Renal cortical epithelial cell (primary cell): ENCODE data around the gene LRMDA. TPM values are rescaled to one million over a fixed set of nuclear protein-coding genes. Genes with fewer than 3 reads are reported as not detected.

Experiments used
- DNase-seq: peaks from one replicate; pipeline ENCODE4 v3.0.0-alpha.2; 2011; ENCODE audit warnings: low read depth
- total RNA-seq: library from RNA; depleted of rRNA; stranded (reverse); fragments of >200 nt; gene quantifications from 2 replicates; pipeline ENCODE4 v1.2.3, GENCODE V29; 2014

The LRMDA gene
- total RNA-seq, 1 donor from 2014 or later = 11.7 TPM

DNA sequence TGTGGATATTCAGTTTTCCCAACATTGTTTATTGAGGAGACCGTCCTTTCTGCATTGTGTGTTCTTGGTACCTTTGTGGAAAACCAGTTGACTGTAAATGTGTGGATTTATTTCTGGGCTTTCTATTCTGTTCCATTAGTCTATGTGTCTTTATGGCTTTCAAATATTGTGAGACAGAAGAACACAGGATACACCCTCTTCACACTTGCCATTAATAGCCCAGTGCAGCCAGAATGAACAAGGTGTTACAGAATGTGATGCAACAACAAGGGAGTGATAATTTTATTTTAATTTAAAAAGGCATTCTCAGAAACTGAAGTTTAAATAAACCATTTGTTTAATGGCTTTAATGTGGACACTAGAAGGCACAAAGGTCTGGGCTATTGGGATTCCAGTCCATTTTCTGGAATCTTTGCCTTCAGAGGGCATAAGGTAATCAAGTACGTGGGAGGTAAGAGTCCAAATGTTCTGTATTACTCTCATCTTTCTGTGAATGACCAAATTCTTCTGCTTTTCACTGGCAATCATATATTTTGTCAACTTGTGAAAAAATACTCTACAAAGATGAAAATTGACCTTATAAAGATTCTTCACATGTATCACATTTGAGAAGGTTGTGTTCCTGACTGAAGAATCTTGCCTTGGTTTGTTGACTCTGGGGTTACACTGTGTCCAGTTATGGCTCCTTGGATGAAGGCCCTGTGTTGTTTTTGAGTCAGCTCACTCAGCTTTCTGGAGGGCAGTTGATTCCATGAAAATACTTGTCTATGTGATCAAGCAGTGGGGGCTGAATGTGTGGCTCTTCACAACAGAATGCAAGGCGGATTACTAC lies 962.7 kb downstream of the LRMDA start:
- DNase-seq = peak; percentile 6

DNA sequence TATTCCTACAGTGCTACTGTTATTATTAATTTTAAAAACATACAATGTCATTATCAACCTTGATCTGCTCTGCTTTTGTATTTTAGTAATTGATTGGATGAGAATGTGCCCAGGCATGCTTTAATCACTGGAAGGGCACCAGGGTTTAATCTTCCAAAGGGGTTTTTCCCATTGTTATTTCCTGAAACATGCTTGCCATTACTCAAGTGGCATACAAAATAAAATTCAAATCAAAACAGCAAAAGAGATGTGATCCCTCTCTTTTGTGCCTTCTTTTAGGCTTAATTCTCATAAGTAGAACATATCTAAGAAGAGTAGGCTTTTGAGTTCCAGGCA lies 963.3 kb downstream of the LRMDA start:
- DNase-seq = no peak

DNA sequence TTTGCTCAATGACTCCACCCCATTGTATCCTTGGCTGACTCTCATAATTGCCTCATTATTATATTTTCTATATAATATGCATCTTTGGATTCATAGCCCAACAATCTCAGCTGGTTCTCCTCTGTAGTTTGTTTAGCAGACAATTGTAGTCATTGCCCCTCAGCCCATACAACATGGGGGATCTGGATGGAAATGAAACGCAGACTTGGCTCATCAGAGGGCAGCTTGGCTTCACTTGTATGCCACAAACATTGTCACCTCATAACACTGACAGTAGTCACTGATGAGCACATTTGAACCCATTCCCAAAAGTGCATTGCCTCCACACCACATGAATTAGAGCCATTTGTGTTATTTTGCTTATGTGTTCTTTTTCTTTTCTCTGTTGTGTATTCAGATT lies 963.8 kb downstream of the LRMDA start:
- DNase-seq = no peak

DNA sequence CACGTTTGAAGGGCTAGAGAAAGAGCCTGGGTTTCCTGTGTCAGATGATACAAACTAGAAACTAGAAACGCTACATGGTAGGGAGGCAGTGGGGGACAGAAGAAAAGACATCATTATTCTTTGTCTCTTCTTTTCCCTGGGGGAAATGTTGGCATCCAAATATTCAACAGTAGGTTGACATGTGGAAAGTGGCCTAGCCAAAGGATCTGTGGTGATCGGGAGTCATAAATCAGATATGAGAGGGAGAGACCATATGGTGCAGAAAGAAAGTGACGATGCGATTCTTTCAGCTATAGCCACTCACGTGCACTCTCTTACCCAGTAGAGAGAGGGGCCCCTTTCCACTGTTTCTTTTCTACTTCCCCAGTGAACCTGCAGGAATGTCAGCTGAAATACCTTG lies 964.7 kb downstream of the LRMDA start:
- no peak for DNase-seq

DNA sequence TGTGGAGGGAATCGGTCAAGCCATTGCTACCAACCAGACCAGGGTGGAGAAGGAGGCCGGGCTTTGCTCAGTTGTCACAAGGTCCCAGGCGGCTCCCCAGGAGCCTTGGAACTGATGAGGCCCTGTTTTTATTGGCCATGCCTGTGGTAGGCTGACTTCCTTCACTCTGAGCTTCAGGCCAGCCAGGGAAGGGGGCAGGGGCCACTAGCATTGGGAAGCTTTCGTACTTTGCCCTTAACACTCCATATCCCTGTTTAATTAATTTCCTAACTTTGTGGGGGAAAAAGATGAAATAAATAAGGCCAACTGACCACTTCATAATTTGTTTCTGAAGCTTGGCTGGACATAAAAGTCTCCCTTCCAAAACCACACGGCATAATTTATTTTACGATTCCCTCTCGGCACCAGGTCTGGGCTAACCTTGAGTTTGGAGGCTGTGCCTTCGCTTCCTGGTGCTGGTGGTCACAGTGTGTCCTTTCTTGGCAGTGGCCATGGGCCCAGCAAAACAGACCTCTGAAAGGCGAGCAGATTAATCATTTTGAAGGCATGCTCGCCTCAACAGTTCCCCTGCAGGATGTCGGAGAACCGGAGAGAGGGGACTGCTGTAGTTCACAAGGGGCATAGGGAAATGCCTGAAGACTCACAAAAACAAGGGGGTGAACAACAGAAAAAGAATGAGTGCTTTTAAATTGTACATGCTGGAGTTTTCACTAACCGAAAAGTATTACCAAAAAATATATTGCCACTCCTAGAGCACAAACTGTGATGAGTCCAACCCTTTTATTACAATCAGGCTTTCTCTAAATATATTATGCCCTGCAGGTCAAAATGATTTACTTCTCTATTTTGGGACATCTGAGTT lies 966.0 kb downstream of the LRMDA start:
- DNase-seq = no peak

DNA sequence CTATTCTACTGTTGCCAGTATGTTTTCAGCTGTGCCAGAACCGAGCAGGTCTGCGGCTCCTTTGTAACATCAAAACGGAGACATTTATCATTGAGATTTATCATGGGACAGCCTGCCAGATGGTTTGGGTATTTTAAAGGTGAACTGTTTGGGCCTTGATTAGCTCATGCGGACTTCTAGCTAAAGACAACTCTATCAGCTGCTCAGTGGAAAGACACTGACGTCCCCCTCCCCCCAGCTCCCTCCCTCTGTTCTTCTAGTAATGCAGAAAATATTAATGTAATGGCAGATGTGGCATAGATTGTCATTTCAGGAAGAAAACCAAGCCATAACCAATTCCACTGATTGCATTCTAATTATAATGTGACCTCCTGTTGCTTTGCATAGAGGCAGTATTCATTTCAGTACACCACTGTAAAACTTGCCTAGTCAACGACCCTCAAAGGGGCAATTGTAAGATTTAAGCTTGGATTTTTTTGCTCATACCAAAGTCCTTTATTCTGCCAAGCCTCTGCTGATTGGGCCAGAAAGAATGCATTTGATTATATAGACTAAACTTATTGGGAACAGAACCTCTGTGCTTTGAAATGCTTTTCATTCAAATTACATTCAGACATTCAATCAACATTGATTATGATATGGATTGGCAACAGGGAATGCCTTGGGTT lies 966.8 kb downstream of the LRMDA start:
- no peak for DNase-seq

DNA sequence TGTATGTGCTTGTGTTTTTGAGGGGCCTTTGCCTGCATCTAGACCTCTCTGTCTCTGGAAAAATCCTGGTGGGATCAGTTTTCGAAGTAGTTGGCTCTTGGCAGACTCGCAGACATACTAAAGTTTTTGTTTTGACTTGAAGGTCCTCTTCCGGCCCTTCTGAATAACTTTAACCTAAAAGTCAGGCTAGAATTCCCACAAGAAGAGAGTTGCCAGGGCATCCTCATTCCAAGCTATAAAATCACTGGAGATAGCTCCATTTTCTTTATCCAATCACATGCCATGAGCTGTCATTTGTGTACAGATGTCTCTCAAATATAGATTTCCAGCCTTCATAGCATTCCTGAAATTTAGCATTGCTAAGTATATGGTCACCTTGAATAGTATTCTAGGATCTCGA lies 967.8 kb downstream of the LRMDA start:
- DNase-seq = no peak

DNA sequence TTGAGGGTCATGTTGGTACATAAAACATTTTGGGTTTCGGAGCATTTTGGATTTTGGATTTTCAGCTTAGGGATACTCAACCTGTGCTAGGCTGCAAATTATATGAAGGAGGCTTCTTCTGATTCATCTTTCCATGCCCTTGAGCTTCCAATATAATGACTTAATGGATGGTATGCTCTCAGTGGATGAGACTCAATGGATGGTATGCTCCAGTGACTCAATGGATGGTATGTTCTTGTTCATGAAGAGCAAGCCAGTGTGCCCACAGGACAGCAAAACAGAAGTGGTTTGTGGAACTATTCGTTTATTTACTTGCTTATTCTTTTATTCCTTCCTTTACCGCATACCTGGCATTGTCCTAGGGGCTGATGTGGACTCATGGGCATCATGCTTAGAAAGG lies 969.6 kb downstream of the LRMDA start:
- no peak for DNase-seq

DNA sequence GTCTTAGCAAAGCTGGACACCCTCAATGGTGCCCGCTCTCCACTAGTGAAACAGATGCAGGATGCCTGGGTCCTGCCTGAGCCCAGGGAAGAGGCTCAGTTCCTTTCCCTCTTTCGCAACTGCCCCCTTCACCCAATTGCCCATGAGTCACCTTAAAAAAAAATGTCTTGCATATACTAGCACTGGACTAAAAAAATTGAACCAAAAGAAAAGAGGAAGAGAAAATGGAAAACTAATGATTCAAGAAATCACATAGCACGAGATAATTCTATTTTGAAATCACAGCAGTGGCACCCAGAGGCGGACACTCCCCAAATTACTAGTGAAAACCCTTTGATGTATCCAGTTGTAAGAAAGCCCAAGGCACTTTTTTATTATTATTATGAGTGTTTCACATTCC lies 972.5 kb downstream of the LRMDA start:
- peak; percentile 10 for DNase-seq

DNA sequence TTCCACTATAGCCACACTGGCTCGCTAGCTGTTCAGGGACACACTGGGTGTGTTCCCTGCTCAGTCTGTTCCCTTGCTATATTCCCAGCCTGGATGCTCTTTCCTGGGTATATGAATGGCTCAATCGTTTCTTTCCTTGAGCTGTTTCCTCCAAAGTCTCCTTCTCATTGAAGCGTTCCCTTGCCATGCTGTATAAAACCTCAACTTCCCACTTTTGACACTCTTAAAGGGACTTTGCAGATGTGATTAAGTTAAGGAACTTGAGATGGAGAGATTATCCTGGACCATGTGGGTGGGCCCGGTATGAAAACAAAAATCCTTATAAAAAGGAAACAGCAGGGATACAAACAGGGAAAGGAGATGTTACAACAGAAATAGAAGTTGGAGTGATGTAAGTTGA lies 973.1 kb downstream of the LRMDA start:
- DNase-seq = no peak

DNA sequence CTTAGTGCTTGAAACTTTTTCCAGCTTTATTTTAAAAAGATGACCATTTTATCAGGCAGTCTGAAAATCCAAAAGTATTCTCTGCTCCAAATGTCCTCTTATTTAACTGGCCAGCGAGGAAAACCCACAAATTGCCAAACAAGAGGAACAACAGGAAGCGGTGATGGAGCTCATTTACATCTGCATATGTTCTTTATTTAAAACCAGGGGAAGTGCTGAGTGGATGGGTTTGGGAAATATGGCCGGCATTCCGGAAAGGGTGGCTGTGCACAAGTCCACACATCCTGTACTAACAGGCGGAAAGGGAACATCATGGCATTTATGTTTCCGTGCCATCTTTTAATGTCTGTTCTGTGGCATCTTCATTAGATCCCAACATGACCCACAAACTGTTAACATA lies 974.5 kb downstream of the LRMDA start:
- DNase-seq = no peak

DNA sequence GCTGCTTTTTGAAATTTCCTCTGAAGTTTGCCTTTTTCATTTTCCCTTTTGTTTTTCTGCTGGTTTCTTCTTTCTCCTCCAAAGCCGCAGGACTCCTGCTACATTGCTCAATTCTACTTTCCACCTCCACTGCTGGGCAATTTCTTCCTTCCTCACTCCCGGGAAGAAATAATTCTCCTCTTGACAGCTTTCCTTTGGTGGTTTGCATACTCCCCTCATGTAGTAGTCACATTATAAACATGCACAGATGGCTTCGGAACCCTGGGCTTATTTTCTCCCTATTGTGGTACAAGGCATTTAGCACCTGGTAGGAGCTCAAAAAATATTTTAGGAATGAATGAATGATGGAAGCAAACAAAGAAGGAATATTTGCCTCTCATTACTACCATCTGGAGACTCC lies 977.2 kb downstream of the LRMDA start:
- DNase-seq = no peak

DNA sequence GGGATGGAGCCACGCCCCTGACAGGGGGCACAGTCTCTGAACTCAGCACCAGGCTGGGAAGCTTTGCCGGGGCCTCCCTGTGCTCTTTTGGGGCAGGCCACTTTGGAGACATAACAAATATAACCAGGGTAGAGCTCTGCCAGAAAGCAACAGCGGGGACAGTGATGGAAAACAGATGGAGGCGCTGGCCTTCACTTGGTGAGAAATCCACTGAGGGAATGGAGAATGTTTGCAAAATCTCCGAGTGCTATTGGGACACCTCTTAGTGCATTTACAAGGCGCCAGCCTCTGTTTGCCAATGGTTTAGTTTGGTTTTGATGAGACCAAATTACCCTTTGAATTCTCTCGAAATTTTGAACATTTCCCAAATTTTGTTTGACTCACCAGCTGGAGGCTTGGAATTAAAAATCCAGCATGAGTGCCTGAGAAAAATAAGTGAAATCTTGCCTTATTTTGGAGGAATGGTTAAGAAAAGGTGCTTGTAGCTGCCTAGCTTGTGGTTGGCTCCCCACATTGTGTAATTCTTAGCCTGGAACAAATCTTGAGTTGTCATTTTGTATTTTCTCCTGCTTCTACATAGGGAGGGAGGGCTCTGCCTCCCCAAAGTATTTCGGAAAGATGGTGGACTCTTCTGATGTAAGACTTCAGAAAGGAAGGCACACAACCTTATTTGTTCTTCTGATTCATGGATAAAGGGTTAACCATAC lies 980.5 kb downstream of the LRMDA start:
- DNase-seq = no peak

DNA sequence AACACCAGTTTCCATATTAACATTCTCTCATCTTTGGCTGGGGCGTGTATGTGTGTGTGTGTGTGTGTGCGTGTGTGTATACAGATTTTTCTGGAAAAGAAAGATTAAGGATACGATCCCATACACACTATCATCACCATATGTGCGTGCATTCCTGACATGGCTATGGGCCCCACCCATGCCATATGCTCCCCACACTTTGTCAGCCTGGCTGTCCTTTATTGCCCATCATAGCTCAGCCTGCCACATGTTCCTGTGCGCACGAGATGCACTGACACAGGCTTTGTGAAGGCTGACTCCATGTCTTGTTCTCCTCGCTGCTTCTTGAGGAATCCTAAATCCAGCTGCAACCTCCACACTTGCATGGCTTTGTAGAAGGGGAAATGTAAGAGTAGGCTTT lies 984.1 kb downstream of the LRMDA start:
- DNase-seq = no peak

DNA sequence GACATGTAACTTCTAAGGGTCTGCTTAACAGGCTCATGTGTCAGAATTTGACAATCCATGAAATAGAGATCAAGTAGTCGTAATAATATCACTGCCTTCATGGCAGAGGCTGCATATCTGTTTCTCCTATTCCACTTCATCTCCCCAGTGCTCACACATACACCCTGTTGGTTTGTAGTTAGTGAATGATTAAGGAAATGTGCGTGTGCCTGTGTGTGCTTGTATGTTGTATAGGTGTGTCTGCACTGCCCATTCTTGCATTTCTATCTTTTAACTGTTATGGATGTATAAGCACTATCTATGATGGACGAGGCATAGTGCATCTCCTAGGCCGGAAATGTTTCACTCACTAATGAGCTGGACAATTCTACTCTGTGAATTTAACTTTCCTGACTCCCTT lies 985.2 kb downstream of the LRMDA start:
- DNase-seq = no peak

DNA sequence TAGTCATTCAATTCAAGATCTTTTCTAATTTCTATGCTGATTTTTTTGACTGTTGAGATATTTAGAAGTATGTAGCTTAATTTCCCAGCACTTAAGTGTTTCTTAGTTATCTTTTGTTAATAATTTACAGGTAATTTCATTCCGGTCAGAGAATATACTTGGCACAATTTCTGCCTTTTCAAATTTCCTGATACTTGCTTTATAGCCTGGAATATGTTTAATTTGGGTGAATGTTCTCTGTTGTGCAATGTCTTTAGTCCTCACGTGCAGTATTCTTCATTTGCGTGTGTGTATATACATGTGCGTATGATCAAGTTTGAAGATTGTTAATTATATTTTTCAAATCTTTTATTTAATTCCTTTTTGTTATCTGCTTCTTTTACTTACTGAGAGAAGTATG lies 989.3 kb downstream of the LRMDA start:
- peak; percentile 37 for DNase-seq

DNA sequence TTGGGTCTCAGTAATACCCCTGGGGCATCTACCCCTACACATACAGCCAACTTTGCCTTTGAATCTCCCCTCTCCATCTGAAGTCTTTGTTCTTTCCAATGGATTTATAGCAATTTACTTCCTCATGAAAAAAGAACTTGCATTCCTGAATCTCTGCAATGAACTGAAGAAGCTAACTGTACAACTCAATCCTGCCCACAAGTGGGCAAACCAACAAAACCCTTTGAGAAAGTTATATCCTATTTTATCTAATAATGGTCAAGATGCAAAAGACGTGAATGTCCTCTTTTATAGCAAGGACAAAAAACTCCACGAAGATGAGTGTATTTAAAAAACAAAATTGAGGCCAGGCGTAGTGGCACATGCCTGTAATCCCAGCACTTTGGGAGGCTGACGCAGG lies 991.3 kb downstream of the LRMDA start:
- DNase-seq = peak; percentile 33

DNA sequence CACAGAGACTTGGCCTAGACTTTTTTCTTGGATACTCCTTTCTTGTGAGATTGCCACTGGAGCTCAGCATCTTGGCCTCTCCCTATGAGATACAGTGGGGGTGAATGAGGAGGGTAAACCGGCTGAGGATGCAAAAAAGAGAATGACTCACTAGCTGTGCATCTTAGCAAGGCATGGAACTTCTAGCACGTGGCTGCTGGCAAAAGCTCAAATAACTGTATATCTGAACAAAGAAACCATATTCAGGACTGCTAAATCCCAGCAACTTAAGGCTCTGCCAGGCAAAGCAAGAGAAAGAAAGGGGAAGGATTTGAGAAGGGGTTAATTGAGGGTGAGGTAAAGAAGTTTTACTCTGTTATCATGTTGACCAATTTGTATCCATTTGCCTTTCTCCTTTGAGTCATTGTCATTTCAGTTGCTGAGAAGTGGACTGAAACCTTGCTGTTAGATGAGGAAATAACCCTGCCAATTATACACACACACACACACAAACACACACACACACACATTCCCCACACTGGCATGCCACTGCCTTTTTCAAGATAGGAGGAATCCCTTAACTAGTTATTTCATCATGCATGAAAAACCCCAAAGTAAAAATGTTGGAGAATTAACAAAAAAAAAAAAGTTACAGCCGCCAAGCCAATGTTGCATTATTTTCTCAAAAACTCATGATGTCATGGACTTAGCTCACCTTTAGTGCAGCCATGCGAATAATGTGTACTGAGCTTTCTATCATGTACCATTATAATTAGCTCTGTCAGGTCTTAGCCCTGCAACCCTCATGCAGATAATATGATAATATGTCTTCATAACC lies 997.3 kb downstream of the LRMDA start:
- peak; percentile 85 for DNase-seq

DNA sequence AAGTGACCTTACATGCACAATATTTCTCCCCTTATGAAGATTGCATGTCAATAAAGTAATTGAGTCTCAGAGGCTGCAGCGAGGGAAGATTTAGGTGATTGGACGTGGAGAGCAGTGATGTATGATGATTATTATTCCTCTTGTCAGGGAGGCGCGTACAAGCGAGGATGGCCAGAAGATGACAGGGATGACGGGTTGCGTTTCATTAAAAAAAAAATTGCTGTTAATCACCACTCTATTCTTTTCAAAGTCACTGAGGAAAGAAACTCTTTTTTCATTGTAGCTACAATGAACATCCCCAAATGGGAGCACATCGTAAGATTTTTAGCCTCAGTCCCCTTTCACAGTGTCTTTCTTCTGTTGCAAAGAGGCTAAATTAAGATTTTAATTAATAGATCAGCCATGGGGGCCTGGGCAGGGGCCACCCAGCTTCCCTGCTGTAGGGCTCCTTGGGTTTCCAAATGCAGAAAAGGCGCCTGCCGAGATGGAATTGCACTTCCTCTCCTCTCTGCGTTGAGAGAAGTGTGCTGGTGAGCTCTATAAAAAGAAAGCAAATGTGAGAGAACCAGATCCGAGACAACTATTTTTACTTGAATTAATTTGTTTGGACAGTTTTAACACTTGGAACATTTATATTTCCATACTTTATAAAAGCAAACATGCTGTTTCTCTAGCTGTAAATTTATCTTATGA lies 998.1 kb downstream of the LRMDA start:
- DNase-seq = no peak

DNA sequence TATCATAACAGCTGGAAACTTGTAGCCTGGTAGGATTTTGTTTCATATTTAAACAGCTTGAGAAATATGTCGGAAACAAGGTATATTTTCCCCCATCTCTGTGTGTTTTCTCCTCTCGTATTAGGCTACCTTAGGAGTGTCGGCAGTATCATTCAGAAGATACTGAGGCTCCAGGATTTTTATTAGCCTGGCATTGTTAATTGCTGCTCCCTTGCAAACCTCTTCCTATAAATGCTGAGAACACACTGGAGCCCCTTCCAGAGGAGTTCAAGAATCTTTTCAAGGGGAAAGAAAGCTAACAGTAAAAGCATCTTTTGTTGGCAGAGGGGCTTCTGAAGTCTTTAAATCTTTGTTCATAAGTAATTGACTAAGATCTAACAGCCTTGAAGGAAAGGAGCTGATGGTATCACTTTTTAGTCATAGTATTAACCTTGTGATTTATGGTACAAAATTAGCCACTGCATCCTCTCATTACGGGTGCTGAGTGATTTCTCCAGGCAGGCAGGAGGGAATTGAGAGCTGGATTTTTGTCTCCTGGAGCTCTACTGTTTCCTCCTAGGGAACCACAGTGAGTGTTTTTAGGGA lies 998.7 kb downstream of the LRMDA start:
- no peak for DNase-seq
